GM19463 (cell line): ENCODE results near the gene POLL.

Source experiments
- ATAC-seq: cut with Tn5 transposase; IDR thresholded peaks from one replicate; pipeline ENCODE4 v1.9.1; 2021; ENCODE audit warnings: mild to moderate bottlenecking, moderate library complexity; ENCODE audit not compliant: unreplicated experiment

The POLL gene

DNA sequence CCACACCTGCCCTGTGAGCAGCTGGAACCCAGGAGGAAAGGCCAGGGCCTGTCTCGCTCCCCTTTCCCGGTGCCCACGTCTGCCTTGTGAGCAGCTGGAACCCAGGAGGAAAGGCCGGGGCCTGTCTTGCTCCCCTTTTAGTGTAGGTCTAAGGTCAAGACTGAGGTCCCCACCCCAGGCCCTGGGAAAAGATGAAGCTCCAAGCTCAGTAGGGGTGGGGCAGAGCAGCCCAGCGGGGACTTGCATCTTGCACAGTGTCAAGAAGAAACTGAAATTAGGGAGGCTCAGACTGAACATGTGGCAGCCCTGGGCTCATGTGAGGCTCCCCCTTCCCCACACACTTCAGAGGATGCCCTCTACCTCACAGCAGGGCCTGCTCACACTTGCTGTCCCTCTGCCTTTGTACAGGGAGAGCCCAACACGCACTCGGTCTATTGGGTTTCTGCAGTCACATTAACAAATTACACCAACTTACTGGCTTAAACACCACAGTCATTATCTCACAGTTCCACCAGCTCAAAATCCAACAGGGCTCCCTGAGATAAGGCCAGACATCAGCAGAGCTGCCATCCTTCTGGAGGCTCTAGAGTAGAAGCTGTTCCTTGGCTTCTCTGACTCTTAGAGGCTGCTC, 12.4 kb downstream of the POLL start:
- ATAC-seq: no peak

DNA sequence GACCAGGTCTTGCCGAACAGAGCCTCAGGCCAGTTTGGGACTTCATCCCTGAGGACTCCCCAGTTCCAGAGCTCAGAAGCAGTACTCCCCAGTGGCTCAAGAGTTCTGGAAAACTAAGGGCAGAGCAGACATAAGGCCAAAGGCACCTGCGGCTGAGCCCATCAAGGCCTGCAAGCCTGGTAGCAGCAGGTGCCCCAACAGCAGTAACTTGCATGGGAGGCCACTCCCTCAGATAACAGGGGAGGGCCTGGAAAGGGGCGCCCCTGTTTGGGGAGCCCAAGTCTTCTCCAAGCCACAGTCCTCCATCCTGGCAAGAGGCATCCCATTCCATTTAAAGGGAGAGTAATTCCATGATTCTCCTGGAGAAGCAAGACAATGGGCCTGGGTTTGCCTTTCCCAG, 13.0 kb downstream of the POLL start:
- ATAC-seq: no peak

DNA sequence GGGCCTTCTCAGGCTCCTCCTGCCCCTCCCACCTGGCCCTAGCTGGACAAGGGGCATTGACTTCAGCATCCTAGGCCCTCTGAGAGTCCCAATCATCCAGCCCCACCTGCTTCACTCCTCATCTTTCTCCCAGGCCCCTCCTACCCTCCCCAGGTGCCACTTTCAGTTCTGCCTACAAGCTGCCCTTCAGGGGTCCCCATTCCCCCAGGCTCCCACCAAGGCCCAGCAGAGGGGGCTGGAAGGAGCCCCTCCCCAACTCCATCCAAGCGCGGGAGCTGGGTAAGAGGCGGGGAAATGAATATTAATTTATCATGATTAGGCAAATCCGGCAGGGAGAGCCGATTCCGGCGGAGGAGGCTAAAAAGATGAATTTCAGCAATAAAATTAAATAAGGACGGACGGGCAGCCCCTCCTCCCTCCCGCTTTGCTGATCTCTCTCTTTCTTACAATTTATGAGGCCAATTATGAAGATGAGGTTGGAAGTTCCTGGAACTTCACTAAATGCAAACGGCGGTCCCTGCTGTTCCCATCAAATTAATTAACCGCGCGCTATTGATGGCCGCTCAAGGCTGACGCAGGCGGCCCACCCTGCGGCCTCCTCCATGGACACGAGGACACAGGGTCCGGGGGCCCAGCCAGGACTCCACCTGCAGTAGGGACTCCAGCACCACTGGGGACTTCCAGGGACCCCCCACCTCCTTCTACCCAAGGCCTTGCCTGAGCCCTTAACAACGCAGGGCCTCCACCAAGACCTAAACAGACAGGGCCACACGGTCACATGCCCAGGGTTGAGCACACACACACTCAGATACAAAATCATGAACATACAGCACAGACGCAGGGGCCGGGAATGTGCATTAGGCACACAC, 13.9 kb downstream of the POLL start:
- no peak for ATAC-seq

DNA sequence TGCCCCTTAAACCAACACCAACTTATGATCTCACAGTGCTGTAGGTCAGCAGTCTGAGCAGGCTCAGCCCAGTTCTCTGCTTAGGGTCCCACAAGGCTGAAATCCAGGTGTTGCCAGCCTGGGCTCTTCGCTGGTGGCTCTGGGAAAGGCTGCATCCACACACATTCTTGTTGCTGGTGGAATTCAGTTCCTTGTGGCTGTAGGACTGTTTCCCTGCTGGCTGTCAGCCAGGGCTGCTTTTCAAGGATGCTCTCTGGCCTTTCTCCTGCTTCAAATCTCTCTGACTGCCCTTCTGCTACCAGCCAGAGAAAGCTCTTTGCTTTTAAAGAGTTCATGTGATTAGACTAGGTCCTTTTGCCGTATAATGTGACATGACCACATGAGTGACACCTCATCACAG, 15.3 kb downstream of the POLL start:
- no peak for ATAC-seq

DNA sequence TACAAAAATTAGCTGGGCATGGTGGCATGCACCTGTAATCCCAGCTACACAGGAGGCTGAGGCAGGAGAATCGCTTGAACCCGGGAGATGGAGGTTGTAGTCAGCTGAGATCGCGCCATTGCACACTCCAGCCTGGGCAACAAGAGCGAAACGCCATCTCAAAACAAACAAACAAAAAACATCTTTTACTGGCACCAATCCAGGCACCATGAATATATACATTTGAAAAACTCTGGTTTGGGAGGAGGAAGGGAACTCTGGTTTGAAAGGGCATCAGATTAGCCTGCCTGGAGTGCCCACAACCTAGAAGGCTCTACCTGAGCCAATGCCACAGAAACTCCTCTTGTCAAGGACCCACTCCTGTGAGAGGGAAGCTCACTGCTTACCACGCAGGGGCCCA, 15.9 kb downstream of the POLL start:
- no peak for ATAC-seq

DNA sequence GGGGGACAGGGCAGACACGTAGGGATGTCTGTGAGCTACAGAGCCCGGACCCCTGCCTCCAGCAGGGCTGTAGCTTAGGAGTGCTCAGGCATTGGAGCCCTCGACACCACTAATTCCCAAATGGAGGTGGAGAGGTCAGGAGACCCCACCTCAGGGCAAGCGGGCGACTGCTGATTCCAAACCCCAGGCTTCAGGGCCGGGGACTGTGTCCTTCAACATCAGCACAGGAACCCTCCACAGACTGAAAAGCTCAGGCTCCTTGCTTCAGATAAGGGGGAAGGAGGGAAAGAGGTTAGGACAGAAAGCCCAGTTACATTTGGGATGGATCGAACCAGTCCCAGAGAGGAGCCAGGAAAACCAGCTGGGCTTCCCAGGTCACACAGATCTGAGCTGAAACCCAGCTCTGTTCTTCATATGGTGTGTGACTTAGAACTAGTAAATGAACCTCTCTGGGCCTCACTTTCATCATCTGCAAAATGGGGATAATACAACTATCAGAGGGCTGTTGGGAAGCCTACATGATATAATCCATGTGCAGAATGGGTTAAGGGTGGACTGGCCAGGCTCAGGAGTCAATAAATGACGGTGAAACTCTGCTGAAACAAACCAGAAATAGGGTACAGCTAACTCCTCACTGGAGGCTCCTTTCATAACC, 16.7 kb downstream of the POLL start:
- ATAC-seq: no peak

DNA sequence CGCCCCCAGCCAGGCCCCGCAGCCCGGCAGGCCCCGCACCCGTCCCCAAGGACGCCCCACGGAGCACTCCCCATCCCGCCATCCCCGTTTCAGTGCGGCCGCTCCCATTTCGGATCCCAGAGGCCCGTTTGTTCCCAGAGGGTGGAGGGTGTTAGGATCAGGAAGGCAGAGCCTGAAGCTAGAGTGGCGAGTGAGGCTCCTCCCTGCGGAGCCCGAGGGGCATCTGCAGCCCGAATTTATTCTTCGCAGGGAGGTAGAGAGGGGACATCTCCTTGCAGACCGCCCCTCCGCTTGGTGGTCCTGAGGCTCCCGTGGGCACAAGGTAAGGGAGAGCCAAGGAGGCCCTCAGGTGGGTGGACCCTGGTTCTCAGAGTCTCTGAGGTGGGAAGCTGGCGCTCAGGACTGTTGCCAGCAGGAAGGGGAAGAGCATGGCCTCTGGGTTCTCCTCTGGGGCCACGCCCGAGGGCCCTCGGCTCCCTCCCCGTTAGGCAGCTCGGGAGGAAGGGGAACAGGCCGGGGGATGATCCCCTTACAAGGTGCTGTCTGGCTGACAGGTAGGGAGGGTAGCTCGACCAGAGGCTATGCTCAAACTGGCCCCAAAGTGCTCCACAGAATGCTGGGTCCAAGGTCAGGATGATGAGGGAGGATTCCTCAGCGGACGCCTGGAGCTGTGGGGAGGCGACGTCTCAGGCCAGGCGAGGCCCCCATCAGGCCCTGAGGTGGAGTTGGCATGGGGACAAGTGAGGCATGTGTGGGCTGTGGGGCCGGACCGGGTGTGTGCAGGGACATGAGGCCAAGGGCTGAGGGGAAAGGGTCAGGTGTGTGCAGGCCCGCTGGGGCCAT, 17.4 kb downstream of the POLL start:
- peak; percentile 2 for ATAC-seq

DNA sequence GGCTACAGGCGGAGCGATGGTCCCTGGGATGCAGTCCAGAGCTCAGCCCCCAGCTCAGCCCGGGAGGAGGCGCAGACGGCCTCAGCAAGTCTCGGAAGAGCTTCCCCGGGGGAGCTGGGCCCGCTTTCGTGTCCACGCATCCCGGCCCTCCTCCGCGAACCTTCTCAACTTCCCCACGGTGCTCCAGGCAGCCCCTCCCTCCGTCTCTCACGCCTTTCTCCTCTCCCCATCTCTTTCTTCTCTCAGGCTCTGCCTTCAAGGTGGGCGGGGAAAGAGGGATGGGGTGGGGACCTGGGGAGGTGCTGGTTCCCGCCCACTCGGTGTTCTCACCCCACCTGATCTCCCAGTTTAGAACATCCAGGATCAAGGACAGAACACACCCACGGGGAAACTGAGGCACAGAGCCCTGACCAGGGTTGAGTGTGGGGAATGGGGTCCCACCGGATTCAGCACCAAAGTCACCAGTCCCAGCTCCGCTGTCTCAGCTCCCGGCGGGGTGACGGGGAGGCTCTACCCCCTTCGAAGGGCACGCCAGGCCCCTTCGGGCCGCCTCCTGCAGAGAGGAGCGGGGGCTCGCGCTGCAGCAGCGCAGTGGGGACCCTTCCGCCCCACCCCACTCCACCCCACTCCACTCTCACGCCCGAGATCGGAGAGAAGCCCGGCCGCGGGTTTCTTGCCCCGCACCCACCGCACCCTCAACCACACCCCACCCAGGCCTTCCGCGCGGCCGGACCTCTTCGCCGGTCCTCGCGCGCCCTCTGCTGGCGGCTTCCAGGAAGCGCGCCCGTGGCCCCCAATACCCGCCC, 18.2 kb downstream of the POLL start:
- peak; percentile 67 for ATAC-seq

DNA sequence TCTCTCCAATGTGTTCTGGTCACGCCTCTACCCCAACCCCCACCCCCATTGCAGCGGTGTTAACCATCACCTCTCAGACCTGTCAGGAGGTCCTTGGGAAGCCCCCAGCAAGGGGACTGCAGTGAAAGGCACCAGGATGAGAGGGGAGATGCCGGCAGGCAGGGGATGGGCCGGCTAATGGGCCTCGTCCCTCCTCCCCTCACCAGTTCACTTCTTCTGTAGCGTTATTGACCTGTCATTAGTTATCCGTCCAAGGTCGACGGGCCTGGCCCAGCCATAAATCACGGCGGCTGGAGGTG, 18.8 kb downstream of the POLL start:
- no peak for ATAC-seq

DNA sequence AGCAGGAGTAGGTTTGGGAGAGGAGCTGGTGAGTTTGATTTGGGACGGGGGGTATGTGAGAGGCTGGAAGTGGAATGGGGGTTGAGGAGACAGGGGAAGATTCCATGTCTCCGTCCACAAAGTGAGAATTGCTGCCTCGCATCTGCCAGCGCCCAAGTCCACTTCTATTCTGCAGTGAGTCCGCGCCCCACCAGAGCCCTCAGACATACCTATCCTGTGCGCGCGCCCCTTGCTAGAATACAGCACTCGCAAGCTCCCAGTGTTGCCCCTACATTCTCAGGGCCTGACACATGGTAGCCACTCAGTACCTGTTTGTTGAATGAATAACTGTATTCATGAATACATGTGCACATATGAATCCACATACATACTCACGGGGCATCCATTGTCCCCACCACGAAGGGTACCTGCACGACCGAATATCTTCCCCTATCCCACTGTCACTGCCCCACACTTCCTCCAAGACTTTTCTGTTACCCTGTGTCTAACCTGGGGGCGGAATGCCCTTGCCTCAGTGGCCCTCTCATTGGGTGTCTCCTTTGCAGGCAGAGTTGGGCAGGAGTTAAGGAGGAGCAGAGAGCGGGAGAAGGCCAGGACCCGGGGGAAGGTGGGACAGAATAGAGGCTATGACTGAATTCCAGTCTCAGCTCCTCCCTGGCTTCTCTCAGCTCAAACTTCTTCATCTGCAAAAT, 19.9 kb downstream of the POLL start:
- ATAC-seq: no peak

DNA sequence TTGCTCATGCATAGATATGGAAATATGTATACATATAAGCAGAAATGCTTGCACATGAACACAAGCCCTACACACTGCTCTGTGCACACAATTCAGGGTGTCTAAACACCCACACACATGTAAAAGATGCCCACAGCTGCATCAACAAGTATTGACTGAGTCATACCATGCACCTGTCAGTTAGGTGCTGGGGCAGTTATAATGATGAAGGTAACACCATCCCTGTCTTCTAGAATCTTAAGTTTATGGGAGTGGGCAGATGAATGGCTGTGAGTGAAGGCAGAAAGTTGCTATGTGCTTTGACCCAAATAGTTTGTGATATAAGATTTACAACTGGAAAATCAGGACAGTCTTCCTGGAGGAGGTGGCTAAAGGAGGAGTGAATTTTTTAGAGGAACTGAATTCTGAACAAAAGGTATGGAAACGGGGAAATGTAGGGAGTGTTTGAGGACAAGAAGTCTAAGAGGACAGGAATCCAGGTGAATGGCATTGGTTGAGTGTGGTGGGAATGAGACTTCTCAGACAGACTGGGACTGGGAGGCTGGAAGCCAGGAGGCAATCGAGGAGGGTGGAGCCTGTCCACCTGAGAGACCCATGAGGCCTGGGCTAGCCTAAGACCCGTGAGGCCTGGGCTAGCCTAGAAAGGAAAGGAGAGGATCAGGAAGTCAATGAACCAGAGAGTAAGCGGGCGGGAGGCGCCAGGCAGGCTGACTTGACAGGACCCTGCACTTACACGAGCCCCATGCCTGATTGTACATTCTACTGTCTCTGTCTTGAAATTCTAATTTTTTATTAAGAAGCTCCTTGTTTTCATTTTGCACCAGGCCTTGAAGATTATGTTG, 20.7 kb downstream of the POLL start:
- no peak for ATAC-seq

DNA sequence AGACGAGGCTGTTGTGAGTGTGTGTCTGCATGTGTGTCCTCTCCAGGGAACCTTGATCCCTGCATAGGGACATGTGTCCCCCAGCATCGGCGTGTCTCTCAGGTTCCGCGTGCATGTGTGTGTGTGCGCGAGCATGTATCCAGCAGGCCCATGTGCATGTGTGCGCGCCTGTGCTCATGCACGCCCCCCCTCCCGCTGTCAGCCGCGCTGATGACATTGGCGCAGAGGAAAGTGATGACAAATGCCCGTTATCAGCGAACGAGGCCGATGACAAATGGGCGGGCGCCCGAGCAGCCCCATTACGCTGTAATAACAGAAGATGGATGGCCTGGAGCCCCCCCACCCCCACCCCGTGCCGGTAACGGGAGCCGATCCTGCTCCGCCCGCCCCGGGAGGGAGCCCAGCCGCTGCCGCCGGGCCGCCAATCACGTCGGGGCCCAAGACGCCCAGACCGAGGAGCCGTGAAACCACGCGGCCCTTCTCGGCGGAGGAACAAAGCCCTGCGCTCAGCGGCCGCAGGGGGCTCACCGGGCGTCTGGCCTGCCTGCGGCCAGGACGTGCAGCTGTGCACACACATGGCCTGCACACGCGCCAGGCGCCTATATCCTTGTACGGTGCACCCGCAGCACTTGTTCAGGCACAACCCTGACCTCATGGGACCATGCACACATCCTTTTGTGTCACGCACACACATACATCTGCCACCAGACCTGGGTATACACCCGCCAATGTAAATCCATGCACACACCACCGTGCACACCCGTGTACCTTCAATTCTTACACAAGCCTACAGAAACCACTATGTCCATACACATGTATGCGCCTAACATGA, 21.5 kb downstream of the POLL start:
- ATAC-seq: no peak

DNA sequence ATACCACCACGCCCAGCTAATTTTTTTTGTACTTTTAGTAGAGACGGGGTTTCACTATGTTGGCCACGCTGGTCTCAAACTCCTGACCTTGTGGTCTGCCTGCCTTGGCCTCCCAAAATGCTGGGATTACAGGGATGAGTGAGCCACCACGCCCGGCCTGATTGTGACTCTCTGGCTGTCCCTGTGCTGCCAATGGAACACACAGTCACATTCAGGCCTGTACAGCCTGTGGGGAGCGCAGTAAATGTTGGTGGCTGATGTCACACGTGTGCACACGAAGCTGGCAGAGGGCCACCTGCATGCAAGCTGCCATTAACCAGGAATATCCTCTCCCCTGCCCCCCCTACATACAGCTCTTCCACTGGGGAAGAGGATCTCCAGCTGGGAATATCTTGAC, 22.1 kb downstream of the POLL start:
- no peak for ATAC-seq

DNA sequence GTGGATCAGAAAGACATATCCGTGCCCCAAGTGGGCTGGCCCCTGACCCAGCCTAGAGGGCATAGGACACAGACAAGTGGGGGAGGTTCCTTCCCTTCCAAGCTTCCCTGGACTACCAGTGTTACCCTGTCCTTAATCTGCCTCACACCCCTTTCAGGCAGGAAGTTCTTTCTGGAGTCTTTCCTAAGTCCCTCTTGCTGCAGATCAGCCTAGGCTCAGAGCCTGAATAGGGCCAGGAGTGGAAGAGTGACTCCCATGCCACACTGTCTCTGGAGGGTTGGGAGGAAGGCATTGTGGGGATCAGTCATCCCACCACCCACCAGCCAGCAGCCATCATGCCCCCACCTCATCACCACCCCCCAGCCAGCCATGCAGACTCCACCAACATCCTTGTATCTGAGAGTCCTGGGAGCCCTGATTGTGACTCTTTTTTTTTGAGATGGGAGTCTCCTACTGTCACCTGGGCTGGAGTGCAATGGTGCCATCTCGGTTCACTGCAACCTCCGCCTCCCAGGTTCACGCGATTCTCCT, 22.6 kb downstream of the POLL start:
- no peak for ATAC-seq

DNA sequence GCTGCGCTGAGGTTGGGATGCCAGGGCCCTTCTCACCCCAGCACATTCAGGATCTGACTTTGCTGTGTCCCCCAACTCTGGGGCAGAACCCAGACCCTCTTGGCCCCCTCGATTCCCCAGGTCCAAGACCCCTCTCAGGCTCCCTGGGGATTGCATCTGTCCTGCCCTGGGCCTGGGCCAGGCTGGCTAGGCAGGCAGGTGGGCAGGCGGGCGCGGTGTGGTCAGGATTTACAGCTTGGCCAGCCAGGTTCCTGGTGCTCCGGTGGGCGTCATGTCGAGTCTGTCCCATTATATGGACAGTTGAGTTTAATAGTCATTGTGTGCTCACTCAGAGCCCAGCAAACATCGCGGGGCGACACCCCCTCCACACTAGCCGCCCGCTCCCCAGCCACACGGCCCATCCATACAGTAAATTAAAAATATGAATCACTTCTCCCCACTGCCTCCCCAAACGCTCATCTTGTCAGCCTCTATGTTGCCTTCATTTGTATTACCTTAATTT, 23.5 kb downstream of the POLL start:
- no peak for ATAC-seq

DNA sequence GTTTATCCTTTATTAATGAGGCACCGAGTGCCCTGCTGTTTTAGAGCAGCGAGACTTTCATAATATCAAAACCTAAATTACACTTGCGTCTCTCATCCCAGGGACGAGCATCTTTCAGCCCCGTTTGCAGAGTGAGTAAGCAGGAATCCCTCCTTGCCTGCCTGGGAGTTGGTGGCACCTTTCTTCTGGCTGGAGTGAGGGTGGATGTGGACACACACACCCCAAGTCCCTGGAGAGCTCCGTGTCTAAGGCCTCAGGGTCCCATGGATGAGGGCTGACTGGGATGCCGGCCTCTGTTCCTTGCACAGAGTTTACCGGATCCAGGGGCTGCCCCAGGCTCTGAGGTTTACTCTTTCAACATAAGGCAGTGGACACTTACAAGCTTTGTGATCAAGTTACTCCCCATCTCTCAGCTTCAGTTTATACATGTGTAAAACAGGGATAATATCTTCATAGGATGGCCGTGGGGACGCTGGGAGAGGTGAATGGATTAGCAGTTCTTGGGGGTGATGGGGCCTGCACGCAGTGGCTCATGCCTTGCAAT, 24.5 kb downstream of the POLL start:
- no peak for ATAC-seq

DNA sequence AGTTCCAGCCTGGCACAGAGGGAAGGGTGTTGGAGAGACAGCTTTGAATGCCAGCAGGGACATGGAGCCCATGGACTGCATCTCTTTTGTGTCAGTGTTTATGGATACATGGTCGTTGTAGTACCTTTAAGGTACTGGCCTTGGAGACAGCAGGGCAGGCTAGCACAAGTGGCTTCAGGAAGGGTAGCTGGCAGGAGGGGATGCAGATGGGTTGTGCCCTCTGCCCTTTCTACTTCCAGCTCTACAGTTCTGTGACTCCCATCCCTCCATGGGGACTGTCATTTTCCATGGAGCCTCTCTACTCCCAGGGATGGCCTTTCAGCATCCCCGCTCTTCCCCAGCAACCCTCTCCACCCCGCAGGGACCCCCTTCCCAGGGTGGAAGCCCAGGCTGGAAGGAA, 25.1 kb downstream of the POLL start:
- ATAC-seq: no peak
